Fibroblast of lung (primary cell): ENCODE data around the gene TEX35.

Experiments used
- EZH2 ChIP-seq: IDR thresholded peaks from 2 replicates; pipeline ENCODE4 v1.5.1; 2012; ENCODE audit warnings: low read length, control low read depth, mild to moderate bottlenecking; ENCODE audit errors: missing control alignments
- TF ChIP-seq, protein P1 (sequence below), 2 donors: IDR thresholded peaks in 1 of 2; conservative IDR thresholded peaks in 1 of 2; 1 replicate in 1 of 2; 2 replicates in 1 of 2; pipeline ENCODE4 v1.5.1; 2011 to 2012; ENCODE audit warnings: low read length in 2 of 2, control low read depth in 1 of 2, inconsistent platforms in 1 of 2, low read depth in 1 of 2, mild to moderate bottlenecking in 1 of 2

DNA sequence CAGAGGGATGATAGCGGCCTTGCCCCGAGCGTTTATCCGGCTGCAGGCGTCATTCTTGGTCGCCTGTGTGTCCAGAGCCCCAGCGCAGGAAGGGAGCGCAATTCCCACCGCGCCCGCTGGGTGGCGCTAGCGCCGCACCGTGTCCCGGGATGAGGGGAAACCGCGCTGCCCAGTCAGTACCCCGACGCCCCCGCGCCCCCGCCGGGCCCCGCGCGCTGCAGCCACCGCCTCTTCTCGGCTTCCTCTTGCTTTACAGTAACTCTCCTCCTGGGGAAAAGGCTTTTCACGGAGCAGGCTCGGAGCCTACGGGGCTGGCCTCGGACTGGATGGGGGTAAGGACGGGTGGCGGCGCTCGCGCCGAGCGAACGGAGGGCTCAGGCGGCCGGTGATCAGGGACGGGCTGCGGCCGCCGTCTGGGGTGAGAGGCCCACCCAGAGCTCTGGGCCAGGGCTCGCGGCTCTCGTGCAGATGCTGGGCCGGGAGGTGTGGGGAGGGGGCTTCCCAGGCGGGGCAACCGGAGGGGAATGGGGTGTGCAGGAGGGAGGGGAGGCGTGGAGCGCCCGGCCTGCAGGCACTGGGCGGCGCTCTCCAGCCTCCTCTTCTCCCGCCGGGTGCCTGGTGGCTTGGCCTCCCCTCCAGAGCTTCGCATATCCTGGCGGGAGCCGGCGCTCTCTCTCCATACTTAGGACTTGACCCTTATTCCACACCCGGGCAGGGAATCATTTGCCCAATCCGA is 29.8 kb downstream of the TEX35 start:
- TF ChIP-seq, protein P1, sequence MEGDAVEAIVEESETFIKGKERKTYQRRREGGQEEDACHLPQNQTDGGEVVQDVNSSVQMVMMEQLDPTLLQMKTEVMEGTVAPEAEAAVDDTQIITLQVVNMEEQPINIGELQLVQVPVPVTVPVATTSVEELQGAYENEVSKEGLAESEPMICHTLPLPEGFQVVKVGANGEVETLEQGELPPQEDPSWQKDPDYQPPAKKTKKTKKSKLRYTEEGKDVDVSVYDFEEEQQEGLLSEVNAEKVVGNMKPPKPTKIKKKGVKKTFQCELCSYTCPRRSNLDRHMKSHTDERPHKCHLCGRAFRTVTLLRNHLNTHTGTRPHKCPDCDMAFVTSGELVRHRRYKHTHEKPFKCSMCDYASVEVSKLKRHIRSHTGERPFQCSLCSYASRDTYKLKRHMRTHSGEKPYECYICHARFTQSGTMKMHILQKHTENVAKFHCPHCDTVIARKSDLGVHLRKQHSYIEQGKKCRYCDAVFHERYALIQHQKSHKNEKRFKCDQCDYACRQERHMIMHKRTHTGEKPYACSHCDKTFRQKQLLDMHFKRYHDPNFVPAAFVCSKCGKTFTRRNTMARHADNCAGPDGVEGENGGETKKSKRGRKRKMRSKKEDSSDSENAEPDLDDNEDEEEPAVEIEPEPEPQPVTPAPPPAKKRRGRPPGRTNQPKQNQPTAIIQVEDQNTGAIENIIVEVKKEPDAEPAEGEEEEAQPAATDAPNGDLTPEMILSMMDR (conservative IDR thresholded peaks at IDR 0.05 in 1 of 2, IDR thresholded peaks at IDR 0.05 in 1 of 2; ENCODE audit: low read depth in 1 of 2, low read length in 2 of 2) = peak; percentile 67 to 75
- no peak for TF ChIP-seq EZH2
